Activated T-helper 1 cell treated with anti-CD3 and anti-CD28 coated beads, Interleukin-12 subunit alpha, Interleukin-12 subunit beta, Interleukin-2, Interleukin-4 antibody, amounts not matched to agents 30 ng/mL and 10 ng/mL and 1 ng/mL, durations not matched to agents 14 hours and 24 hours and 36 hours (primary cell): Measurements from ENCODE around the gene IMPG2. TPM values are rescaled to one million over a fixed set of nuclear protein-coding genes. Genes with fewer than 3 reads are reported as not detected.

Source experiments
- DNase-seq: peaks from one replicate; pipeline ENCODE4 v3.0.0; 2021; ENCODE audit warnings: low spot score
- H3K27ac Mint-ChIP-seq: one replicate; pipeline ENCODE4 v1.8.0; 2021; ENCODE audit warnings: mild to moderate bottlenecking, mixed read lengths
- H3K27me3 Mint-ChIP-seq: one replicate; pipeline ENCODE4 v1.8.0; 2022; ENCODE audit warnings: mild to moderate bottlenecking, moderate library complexity, mixed read lengths; ENCODE audit not compliant: insufficient read depth
- H3K36me3 Mint-ChIP-seq: one replicate; pipeline ENCODE4 v1.8.0; 2021; ENCODE audit warnings: low read depth, mixed read lengths
- H3K4me1 Mint-ChIP-seq: one replicate; pipeline ENCODE4 v1.8.0; 2021; ENCODE audit warnings: low read depth, mixed read lengths
- H3K4me3 Mint-ChIP-seq: one replicate; pipeline ENCODE4 v1.8.0; 2021; ENCODE audit warnings: mild to moderate bottlenecking, moderate library complexity, mixed read lengths
- H3K9me3 Mint-ChIP-seq: one replicate; pipeline ENCODE4 v1.8.0; 2021; ENCODE audit warnings: mixed read lengths
- intact Hi-C: fragments of 100-400 bp; cut with micrococcal nuclease; formaldehyde crosslinking; loops from one replicate; pipeline ENCODE4 v1.15.1; 2024
- total RNA-seq: library from RNA; stranded (reverse); gene quantifications from 2 replicates; pipeline ENCODE4 v1.2.3, GENCODE V29; 2022

The IMPG2 gene
- total RNA-seq, 1 donor from 2014 or later: 0.13 TPM

- Mint-ChIP-seq H3K9me3 (peaks cover 20% of the 10 kb centered on the region), H3K4me1 (no peaks in the 10 kb centered on the region), H3K36me3 (no peaks in the 10 kb centered on the region), H3K27me3 (no peaks in the 10 kb centered on the region), H3K4me3 (no peak overlapping the region), H3K27ac (no peak overlapping the region)
- no peak for DNase-seq
- intact Hi-C loops: no loop called here
Measured at GRCh38 chr3:101217472-101218245, 102.7 kb downstream of the IMPG2 start.

DNA sequence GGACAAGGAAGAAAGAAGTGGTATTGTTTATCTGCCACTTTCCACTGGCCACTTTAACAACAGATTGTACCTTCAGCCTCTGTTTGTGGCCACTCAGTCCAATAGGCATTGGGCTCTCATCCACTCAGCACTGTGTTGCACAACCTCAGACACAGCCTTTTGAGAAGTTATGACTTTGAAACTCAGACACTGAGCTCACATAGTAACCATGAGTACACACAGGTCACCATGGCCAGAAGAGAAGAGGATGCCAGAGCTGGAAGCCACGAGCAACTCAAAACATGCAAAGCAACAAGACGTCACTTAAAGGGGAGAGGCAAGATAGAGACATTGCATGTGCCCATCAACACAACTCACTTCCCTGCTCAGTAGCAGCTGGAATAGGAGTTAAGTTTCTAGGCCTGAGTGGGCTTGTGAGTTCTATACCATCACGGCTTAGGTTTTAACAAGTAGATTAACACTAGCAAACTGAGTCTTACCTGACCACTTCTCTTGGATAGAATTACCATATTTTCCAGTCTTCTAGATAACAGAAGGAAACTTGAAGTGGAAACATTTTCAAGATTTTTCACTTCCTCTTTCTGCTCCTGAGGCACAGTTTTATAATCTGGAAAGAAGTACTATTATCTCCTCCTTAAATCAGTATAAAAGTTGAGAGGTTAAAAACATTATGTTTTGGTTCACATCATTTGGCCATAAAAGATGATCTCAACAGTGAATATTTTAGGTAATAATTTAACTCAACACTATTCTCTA, 103.5 kb downstream of the IMPG2 start:
- intact Hi-C loops: no loop called here
- H3K36me3 Mint-ChIP-seq: no peaks in the 10 kb centered on the region
- no peak for DNase-seq
- H3K9me3 Mint-ChIP-seq: peaks cover 20% of the 10 kb centered on the region
- H3K4me3 Mint-ChIP-seq: no peak overlapping the region
- H3K4me1 Mint-ChIP-seq: no peaks in the 10 kb centered on the region
- H3K27ac Mint-ChIP-seq: no peak overlapping the region
- no peaks in the 10 kb centered on the region for H3K27me3 Mint-ChIP-seq

DNA sequence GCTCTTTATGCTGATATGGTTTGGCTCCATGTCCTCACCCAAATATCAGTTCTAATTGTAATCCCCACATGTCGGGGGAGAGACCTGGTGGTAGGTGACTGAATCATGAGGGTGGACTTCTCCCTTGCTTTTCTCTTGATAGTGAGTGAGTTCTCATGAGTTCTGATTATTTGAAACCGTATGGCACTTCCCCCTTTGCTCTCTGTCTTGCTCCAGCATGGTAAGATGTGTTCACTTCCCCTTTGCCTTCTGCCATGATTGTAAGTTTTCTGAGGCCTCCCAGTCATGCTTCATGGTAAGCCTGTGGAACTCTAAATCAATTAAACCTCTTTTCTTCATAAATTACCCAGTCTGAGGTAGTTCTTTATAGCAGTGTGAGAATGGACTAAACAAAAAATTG, 107.6 kb downstream of the IMPG2 start:
- Mint-ChIP-seq H3K36me3 (no peaks in the 10 kb centered on the region), H3K4me1 (no peaks in the 10 kb centered on the region), H3K27me3 (no peaks in the 10 kb centered on the region), H3K27ac (no peak overlapping the region), H3K4me3 (no peak overlapping the region), H3K9me3 (peaks cover 9% of the 10 kb centered on the region)
- no peak for DNase-seq
- intact Hi-C loops: no loop called here

GRCh38 chr3:101204246-101204645, 116.1 kb downstream of the IMPG2 start:
- peaks cover 12% of the 10 kb centered on the region for H3K27me3 Mint-ChIP-seq
- no peaks in the 10 kb centered on the region for H3K4me1 Mint-ChIP-seq
- no peak overlapping the region for H3K27ac Mint-ChIP-seq
- no peaks in the 10 kb centered on the region for H3K36me3 Mint-ChIP-seq
- no peak overlapping the region for H3K4me3 Mint-ChIP-seq
- no peak for DNase-seq
- intact Hi-C loops: no loop called here
- no peaks in the 10 kb centered on the region for H3K9me3 Mint-ChIP-seq

DNA sequence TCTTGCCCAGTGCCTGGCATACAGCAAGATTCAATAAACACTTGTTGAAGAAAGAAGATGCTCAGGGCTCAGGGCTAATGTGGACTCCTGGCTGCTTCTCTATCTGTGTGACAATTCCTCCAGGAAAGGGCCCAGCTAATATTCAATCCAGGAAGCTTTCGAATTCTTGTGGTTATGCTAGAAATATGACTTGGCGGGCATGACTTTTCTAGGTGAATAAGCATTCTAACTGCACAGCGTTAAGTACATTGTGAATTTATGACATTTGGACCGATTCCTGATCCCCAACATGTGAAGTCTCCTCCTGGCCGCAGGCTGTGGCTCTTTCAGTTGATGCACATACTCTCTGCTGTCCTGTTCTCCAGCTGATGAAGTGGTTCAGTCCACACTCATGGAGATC, 117.0 kb downstream of the IMPG2 start:
- Mint-ChIP-seq H3K36me3 (no peaks in the 10 kb centered on the region), H3K27me3 (peaks cover 12% of the 10 kb centered on the region), H3K27ac (no peak overlapping the region), H3K9me3 (no peaks in the 10 kb centered on the region), H3K4me3 (no peak overlapping the region), H3K4me1 (no peaks in the 10 kb centered on the region)
- no peak for DNase-seq
- intact Hi-C loops: no loop called here

DNA sequence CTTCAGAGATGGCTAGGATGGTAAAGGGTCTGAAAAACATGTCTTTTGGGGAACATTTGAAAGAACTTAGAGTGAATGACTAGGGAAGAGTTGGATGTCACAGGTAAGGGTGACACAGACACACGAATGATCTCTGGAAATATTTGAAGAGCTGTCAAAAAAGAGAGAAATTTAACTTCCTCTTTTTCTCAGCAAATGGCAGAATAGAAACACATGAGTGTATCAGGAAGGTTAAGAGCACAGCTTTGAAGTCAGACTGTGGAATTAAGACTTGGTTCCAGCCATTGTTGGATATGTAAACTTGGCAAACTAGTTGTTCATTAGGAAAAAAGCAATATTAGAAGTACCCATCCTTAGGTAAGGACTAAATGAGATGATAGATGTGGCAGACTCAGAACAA, 117.7 kb downstream of the IMPG2 start:
- H3K9me3 Mint-ChIP-seq: no peaks in the 10 kb centered on the region

GRCh38 chr3:101200461-101200860, 119.9 kb downstream of the IMPG2 start:
- no peaks in the 10 kb centered on the region for H3K36me3 Mint-ChIP-seq
- DNase-seq: no peak
- H3K27ac Mint-ChIP-seq: no peak overlapping the region
- H3K9me3 Mint-ChIP-seq: no peaks in the 10 kb centered on the region
- H3K4me3 Mint-ChIP-seq: no peak overlapping the region
- no peaks in the 10 kb centered on the region for H3K4me1 Mint-ChIP-seq
- intact Hi-C loops: no loop called here
- peaks cover 12% of the 10 kb centered on the region for H3K27me3 Mint-ChIP-seq

More for the DNA sequence above, 117.7 kb downstream of the IMPG2 start:
- H3K27ac Mint-ChIP-seq: no peak overlapping the region
- H3K27me3 Mint-ChIP-seq: peaks cover 12% of the 10 kb centered on the region
- intact Hi-C loops: no loop called here
- H3K36me3 Mint-ChIP-seq: no peaks in the 10 kb centered on the region
- H3K4me3 Mint-ChIP-seq: no peak overlapping the region
- no peak for DNase-seq
- no peaks in the 10 kb centered on the region for H3K4me1 Mint-ChIP-seq

GRCh38 chr3:101195951-101196713, 124.2 kb downstream of the IMPG2 start:
- Mint-ChIP-seq H3K27ac (no peak overlapping the region), H3K36me3 (no peaks in the 10 kb centered on the region), H3K4me3 (no peak overlapping the region), H3K27me3 (peaks cover 4% of the 10 kb centered on the region), H3K4me1 (no peaks in the 10 kb centered on the region), H3K9me3 (no peaks in the 10 kb centered on the region)
- intact Hi-C loops: loop anchor here (1.0 kb wide), 1 partner anchor 126 kb away; no protein-coding TSS in a partner anchor
- DNase-seq: no peak

DNA sequence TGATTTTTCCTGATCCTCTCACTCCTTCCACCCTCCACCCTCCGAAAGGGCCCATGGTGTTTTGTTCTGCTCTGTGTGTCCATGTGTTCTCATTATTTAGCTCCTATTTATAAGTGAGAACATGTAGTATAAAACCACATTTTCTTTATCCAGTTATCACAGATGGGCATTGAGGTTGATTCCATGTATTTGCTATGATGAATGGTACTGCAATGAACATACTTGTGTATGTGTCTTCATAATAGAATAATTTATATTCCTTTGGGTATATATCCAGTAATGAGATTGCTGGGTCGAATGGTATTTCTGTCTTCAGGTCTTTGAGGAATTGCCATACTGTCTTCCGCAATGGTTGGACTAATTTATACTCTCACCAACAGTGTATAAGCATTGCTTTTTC, 126.0 kb downstream of the IMPG2 start:
- H3K36me3 Mint-ChIP-seq: no peaks in the 10 kb centered on the region
- no peak overlapping the region for H3K4me3 Mint-ChIP-seq
- peaks cover 4% of the 10 kb centered on the region for H3K27me3 Mint-ChIP-seq
- intact Hi-C loops: no loop called here
- no peak for DNase-seq
- no peaks in the 10 kb centered on the region for H3K9me3 Mint-ChIP-seq
- no peaks in the 10 kb centered on the region for H3K4me1 Mint-ChIP-seq
- H3K27ac Mint-ChIP-seq: no peak overlapping the region

- no peaks in the 10 kb centered on the region for H3K9me3 Mint-ChIP-seq
- no peaks in the 10 kb centered on the region for H3K4me1 Mint-ChIP-seq
- H3K36me3 Mint-ChIP-seq: no peaks in the 10 kb centered on the region
- no peak overlapping the region for H3K4me3 Mint-ChIP-seq
- no peak overlapping the region for H3K27ac Mint-ChIP-seq
- DNase-seq: no peak
- intact Hi-C loops: no loop called here
- H3K27me3 Mint-ChIP-seq: peaks cover 7% of the 10 kb centered on the region
Measured at GRCh38 chr3:101193957-101194356, 126.4 kb downstream of the IMPG2 start.

- Mint-ChIP-seq H3K9me3 (no peaks in the 10 kb centered on the region), H3K4me1 (no peaks in the 10 kb centered on the region), H3K36me3 (no peaks in the 10 kb centered on the region), H3K4me3 (no peak overlapping the region), H3K27ac (no peak overlapping the region), H3K27me3 (peaks cover 12% of the 10 kb centered on the region)
- no peak for DNase-seq
- intact Hi-C loops: no loop called here
Measured at GRCh38 chr3:101189796-101190195, 130.6 kb downstream of the IMPG2 start.

DNA sequence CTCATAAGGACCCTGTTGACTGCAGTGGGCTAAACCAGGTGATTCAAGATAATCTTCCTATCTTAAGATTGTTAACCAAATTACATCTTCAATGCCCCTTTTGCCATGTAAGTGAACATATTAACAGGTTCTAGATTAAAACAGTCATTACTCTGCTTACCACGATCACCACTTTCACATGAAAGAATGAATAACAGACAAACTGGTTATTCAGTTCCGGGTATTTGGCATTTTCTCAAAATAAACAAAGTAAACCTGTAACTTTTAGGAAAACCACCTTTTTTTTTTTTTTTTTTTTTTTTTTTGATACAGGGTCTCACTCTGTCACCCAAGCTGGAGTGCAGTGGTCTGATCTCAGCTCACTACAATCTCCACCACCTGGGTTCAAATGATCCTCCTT, 131.2 kb downstream of the IMPG2 start:
- Mint-ChIP-seq H3K9me3 (no peaks in the 10 kb centered on the region), H3K36me3 (no peaks in the 10 kb centered on the region)
- intact Hi-C loops: no loop called here

DNA sequence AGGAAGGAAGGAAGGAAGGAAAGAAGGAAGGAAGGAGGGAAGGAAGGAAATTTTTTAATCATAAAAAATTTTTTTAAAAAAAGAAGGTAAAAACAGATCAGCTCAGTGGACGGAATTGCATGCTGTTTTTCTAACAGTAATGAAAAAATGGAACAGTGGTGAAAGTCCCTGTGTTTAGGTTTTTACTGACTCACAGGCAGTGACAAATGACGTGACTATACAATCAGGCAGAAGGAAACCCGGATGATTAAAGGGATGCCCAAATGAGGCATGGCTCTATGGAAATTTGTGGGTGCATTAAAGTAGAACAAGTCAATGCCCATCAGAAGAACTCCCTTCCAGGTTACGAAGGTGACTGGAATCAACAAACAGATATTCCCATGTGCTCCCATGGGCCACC, 135.0 kb downstream of the IMPG2 start:
- no peak for DNase-seq
- Mint-ChIP-seq H3K4me3 (no peak overlapping the region), H3K4me1 (no peaks in the 10 kb centered on the region), H3K9me3 (no peaks in the 10 kb centered on the region), H3K27ac (no peak overlapping the region), H3K27me3 (peaks cover 10% of the 10 kb centered on the region), H3K36me3 (no peaks in the 10 kb centered on the region)
- intact Hi-C loops: no loop called here

More for the DNA sequence above, 131.2 kb downstream of the IMPG2 start:
- no peaks in the 10 kb centered on the region for H3K4me1 Mint-ChIP-seq
- DNase-seq: no peak
- no peak overlapping the region for H3K27ac Mint-ChIP-seq
- H3K4me3 Mint-ChIP-seq: no peak overlapping the region
- peaks cover 10% of the 10 kb centered on the region for H3K27me3 Mint-ChIP-seq
